Effector memory CD8-positive, alpha-beta T cell (primary cell): ENCODE data around the gene TAOK3.
"Not testable (repeated sequence)": the region's sequence is repeated elsewhere in the genome, so short reads cannot be mapped to it uniquely, and the experiment has no call there.

ENCODE experiments used
- ATAC-seq: fragments of 150-1000 bp; cut with Tn5 transposase; replicated peaks from 2 replicates; pipeline ENCODE4 v1.10.0; 2021; ENCODE audit warnings: mild to moderate bottlenecking, moderate library complexity
- DNase-seq, 3 experiments: peaks; one replicate each; pipeline ENCODE4 v3.0.0; 2021
- H3K27ac Mint-ChIP-seq, 2 donors: one replicate each; pipeline ENCODE4 v1.8.0; 2022; ENCODE audit warnings: mild to moderate bottlenecking in 2 of 2, mixed read lengths in 2 of 2, moderate library complexity in 2 of 2
- H3K27me3 Mint-ChIP-seq, 2 donors: one replicate each; pipeline ENCODE4 v1.8.0; 2022; ENCODE audit warnings: mixed read lengths in 2 of 2
- H3K36me3 Mint-ChIP-seq: one replicate; pipeline ENCODE4 v1.8.0; 2022; ENCODE audit warnings: mild to moderate bottlenecking, moderate library complexity, mixed read lengths; ENCODE audit not compliant: insufficient read depth
- H3K4me1 Mint-ChIP-seq, 2 donors: one replicate each; pipeline ENCODE4 v1.8.0; 2022; ENCODE audit warnings: low read depth in 2 of 2, mixed read lengths in 2 of 2
- H3K4me3 Mint-ChIP-seq, 2 donors: one replicate each; pipeline ENCODE4 v1.8.0; 2022; ENCODE audit warnings: mild to moderate bottlenecking in 2 of 2, mixed read lengths in 2 of 2, moderate library complexity in 2 of 2
- H3K9me3 Mint-ChIP-seq, 2 donors: one replicate each; pipeline ENCODE4 v1.8.0; 2022; ENCODE audit warnings: mixed read lengths in 2 of 2
- total RNA-seq, 9 experiments: gene quantifications; one replicate each; lab custom pipeline; 2026; lab: John Stamatoyannopoulos, UW

Gene TAOK3
- total RNA-seq: 99.7 to 146 (median 123) reads per million in 9 experiments

- Mint-ChIP-seq H3K9me3 (no peaks in the 10 kb centered on the region), H3K36me3 (peaks cover 10% of the 10 kb centered on the region), H3K4me3 (peak within 1 kb of the TSS; percentile 89 to 98), H3K27me3 (no peaks in the 10 kb centered on the region), H3K27ac (peak within 1 kb of the TSS; percentile 91 to 92), H3K4me1 (peaks cover 37 to 41% of the 10 kb centered on the region in 2 donors)
- ATAC-seq (peak; percentile 83), DNase-seq (peak; percentile 94 to 97 (median 94))
These were observed at the start of gene TAOK3 for GRCh38 chr12:118372541-118373495. TAOK3 (minus strand) TSS chr12:118372907; CDS start chr12:118255567, 117,340 bp downstream.

- ATAC-seq: no peak
- H3K4me3 Mint-ChIP-seq: no peak overlapping the region
These were observed 48.0 kb upstream of the TAOK3 start for GRCh38 chr12:118420673-118421072.

GRCh38 chr12:118418385-118419057, 45.8 kb upstream of the TAOK3 start:
- Mint-ChIP-seq H3K27ac (no peak overlapping the region), H3K36me3 (peaks cover 32% of the 10 kb centered on the region), H3K4me3 (no peak overlapping the region), H3K9me3 (no peaks in the 10 kb centered on the region), H3K27me3 (no peaks in the 10 kb centered on the region), H3K4me1 (no peaks in the 10 kb centered on the region)
- ATAC-seq: no peak
- DNase-seq: no peak

More at GRCh38 chr12:118420673-118421072, 48.0 kb upstream of the TAOK3 start:
- no peak for DNase-seq
- Mint-ChIP-seq H3K9me3 (no peaks in the 10 kb centered on the region), H3K27me3 (no peaks in the 10 kb centered on the region), H3K36me3 (peaks cover 11% of the 10 kb centered on the region), H3K27ac (no peak overlapping the region), H3K4me1 (peaks cover 0 to 5% of the 10 kb centered on the region in 2 donors)

GRCh38 chr12:118417942-118418341, 45.2 kb upstream of the TAOK3 start:
- peaks cover 37% of the 10 kb centered on the region for H3K36me3 Mint-ChIP-seq
- H3K4me1 Mint-ChIP-seq: no peaks in the 10 kb centered on the region
- H3K9me3 Mint-ChIP-seq: no peaks in the 10 kb centered on the region
- H3K4me3 Mint-ChIP-seq: no peak overlapping the region
- ATAC-seq (no peak), DNase-seq (no peak)
- no peaks in the 10 kb centered on the region for H3K27me3 Mint-ChIP-seq
- H3K27ac Mint-ChIP-seq: no peak overlapping the region

GRCh38 chr12:118409834-118410233, 37.1 kb upstream of the TAOK3 start:
- Mint-ChIP-seq H3K27me3 (no peaks in the 10 kb centered on the region), H3K4me1 (peaks cover 2 to 3% of the 10 kb centered on the region in 2 donors), H3K4me3 (no peak overlapping the region), H3K27ac (no peak overlapping the region), H3K36me3 (peaks cover 73% of the 10 kb centered on the region), H3K9me3 (no peaks in the 10 kb centered on the region)
- DNase-seq (no peak), ATAC-seq (no peak)

- DNase-seq, ATAC-seq, H3K9me3 Mint-ChIP-seq, H3K4me1 Mint-ChIP-seq, H3K4me3 Mint-ChIP-seq, H3K27me3 Mint-ChIP-seq, H3K27ac Mint-ChIP-seq: not testable (repeated sequence)
- H3K36me3 Mint-ChIP-seq: peaks cover 62% of the 10 kb centered on the region
These were observed 35.5 kb upstream of the TAOK3 start for GRCh38 chr12:118408241-118408640.

GRCh38 chr12:118404876-118405521, 32.3 kb upstream of the TAOK3 start:
- no peak overlapping the region for H3K27ac Mint-ChIP-seq
- H3K36me3 Mint-ChIP-seq: peaks cover 50% of the 10 kb centered on the region
- H3K27me3 Mint-ChIP-seq: no peaks in the 10 kb centered on the region

GRCh38 chr12:118402251-118402650, 29.5 kb upstream of the TAOK3 start:
- no peak overlapping the region for H3K4me3 Mint-ChIP-seq
- ATAC-seq: no peak
- no peak for DNase-seq
- H3K9me3 Mint-ChIP-seq: no peaks in the 10 kb centered on the region
- H3K27me3 Mint-ChIP-seq: no peaks in the 10 kb centered on the region
- peaks cover 52% of the 10 kb centered on the region for H3K36me3 Mint-ChIP-seq
- peaks cover 0 to 2% of the 10 kb centered on the region in 2 donors for H3K4me1 Mint-ChIP-seq
- peak overlapping the region; percentile 46 to 53 for H3K27ac Mint-ChIP-seq

More at GRCh38 chr12:118404876-118405521, 32.3 kb upstream of the TAOK3 start:
- DNase-seq (peak; percentile 32 to 49 (median 37)), ATAC-seq (peak; percentile 62)
- Mint-ChIP-seq H3K4me3 (no peak overlapping the region), H3K4me1 (peaks cover 2 to 3% of the 10 kb centered on the region in 2 donors), H3K9me3 (no peaks in the 10 kb centered on the region)

GRCh38 chr12:118398940-118399339, 26.2 kb upstream of the TAOK3 start:
- DNase-seq: no peak
- H3K9me3 Mint-ChIP-seq: no peaks in the 10 kb centered on the region

GRCh38 chr12:118398524-118398923, 25.8 kb upstream of the TAOK3 start:
- no peaks in the 10 kb centered on the region for H3K27me3 Mint-ChIP-seq
- H3K27ac Mint-ChIP-seq: peak overlapping the region in 1 of 2 donors; percentile 24
- H3K9me3 Mint-ChIP-seq: no peaks in the 10 kb centered on the region
- no peak overlapping the region for H3K4me3 Mint-ChIP-seq
- no peak for ATAC-seq
- H3K4me1 Mint-ChIP-seq: peaks cover 0 to 5% of the 10 kb centered on the region in 2 donors
- DNase-seq: no peak
- peaks cover 46% of the 10 kb centered on the region for H3K36me3 Mint-ChIP-seq

More at GRCh38 chr12:118398940-118399339, 26.2 kb upstream of the TAOK3 start:
- Mint-ChIP-seq H3K4me3 (no peak overlapping the region), H3K27ac (peak overlapping the region; percentile 9 to 24), H3K36me3 (peaks cover 50% of the 10 kb centered on the region), H3K4me1 (peaks cover 0 to 5% of the 10 kb centered on the region in 2 donors), H3K27me3 (no peaks in the 10 kb centered on the region)
- no peak for ATAC-seq

- ATAC-seq: no peak
- Mint-ChIP-seq H3K36me3 (peaks cover 47% of the 10 kb centered on the region), H3K9me3 (no peaks in the 10 kb centered on the region)
These were observed 25.2 kb upstream of the TAOK3 start for GRCh38 chr12:118397708-118398440.

GRCh38 chr12:118391836-118392235, 19.1 kb upstream of the TAOK3 start:
- H3K9me3 Mint-ChIP-seq: no peaks in the 10 kb centered on the region
- DNase-seq (no peak), ATAC-seq (no peak)
- H3K27ac Mint-ChIP-seq: no peak overlapping the region
- no peak overlapping the region for H3K4me3 Mint-ChIP-seq
- H3K36me3 Mint-ChIP-seq: peaks cover 71% of the 10 kb centered on the region
- H3K4me1 Mint-ChIP-seq: peaks cover 0 to 8% of the 10 kb centered on the region in 2 donors
- H3K27me3 Mint-ChIP-seq: no peaks in the 10 kb centered on the region

More at GRCh38 chr12:118397708-118398440, 25.2 kb upstream of the TAOK3 start:
- peak overlapping the region in 1 of 2 donors; percentile 46 for H3K27ac Mint-ChIP-seq
- H3K27me3 Mint-ChIP-seq: no peaks in the 10 kb centered on the region
- H3K4me1 Mint-ChIP-seq: peaks cover 0 to 5% of the 10 kb centered on the region in 2 donors
- no peak for DNase-seq
- no peak overlapping the region for H3K4me3 Mint-ChIP-seq
